Activated CD4-positive, alpha-beta T cell treated with anti-CD3 and anti-CD28 coated beads, Interleukin-2, amount 10 ng/mL, durations not matched to agents 7 days and 5 days (primary cell): ENCODE results near the gene ITGB3. TPM values are rescaled to one million over a fixed set of nuclear protein-coding genes. Genes with fewer than 3 reads are reported as not detected.

Source experiments
- total RNA-seq, 2 experiments: library from RNA; stranded (reverse); gene quantifications; one replicate each; pipeline ENCODE4 v1.2.3, GENCODE V29; 2021

ITGB3 gene
- total RNA-seq, 2 experiments from 2014 or later, result 0.52 to 0.98 TPM

Other genes starting within 250 kb of the ITGB3 start
- gene CDC27, start 64.5 kb upstream of the ITGB3 start, total RNA-seq, result 100 to 1,000 TPM; 128 to 159 TPM
- gene MYL4, start 44.5 kb upstream of the ITGB3 start, total RNA-seq, result not detected
- 1 to 10 TPM; 3.5 TPM for gene EFCAB13, start 70.1 kb downstream of the ITGB3 start, total RNA-seq